ENCODE results near the gene RBM47. TPM values are rescaled to one million over a fixed set of nuclear protein-coding genes. Genes with fewer than 3 reads are reported as not detected.
A peak's percentile ranks its signal among the peaks of the same experiment; 100 is the strongest.

The RBM47 gene
- total RNA-seq, 1 experiment from 2014 or later, result 70.3 TPM

GRCh38 chr4:40506492-40506891 is 123.2 kb downstream of the RBM47 start:
- H3K9me3 Mint-ChIP-seq, result no peaks in the 10 kb centered on the region
- no peak for DNase-seq
- no CpG with 5 or more reads among the region's 3 CpGs for WGBS (ENCODE audit: extremely low coverage, insufficient read length, low lambda C conversion rate)
- H4K91ac ChIP-seq (ENCODE audit: insufficient read length, low read depth, low read length), result no peak overlapping the region
- H3K4me1 Mint-ChIP-seq, result peaks cover 0 to 3% of the 10 kb centered on the region in 2 experiments; a peak in 2 of 4 replicates
- H2BK15ac ChIP-seq (ENCODE audit: low read depth, low read length), result no peak overlapping the region
- H3K4me1 ChIP-seq (ENCODE audit: insufficient read depth, low read length), result no peaks in the 10 kb centered on the region
- H3K56ac ChIP-seq (ENCODE audit: insufficient read length, low read depth, low read length), result no peak overlapping the region
- no peak overlapping the region for H2AK5ac ChIP-seq (ENCODE audit: insufficient read length, low read length)
- H3K23me2 ChIP-seq (ENCODE audit: insufficient read length, low read depth, low read length, poor library complexity, severe bottlenecking), result no peaks in the 10 kb centered on the region
- H3K14ac ChIP-seq (ENCODE audit: insufficient read depth, low read length), result no peak overlapping the region
- no peak overlapping the region for H2BK5ac ChIP-seq (ENCODE audit: insufficient read length, low read length)
- H3K79me2 ChIP-seq (ENCODE audit: insufficient read depth, low read length), result peaks cover 2% of the 10 kb centered on the region; the same call in 1 of the 2 replicates
- H3K18ac ChIP-seq (ENCODE audit: insufficient read length, low read depth, low read length), result no peak overlapping the region
- TF ChIP-seq CTCF (conservative IDR thresholded peaks at IDR 0.05), result no peak
- no peak overlapping the region for H3K4me2 ChIP-seq (ENCODE audit: insufficient read depth, insufficient read length, low read length)
- no peak overlapping the region for H3K4ac ChIP-seq (ENCODE audit: low read depth, low read length)
- no peak overlapping the region for H3T11ph ChIP-seq (ENCODE audit: low read length)
- peak overlapping the region in 1 of 3 experiments; percentile 27; a peak in 1 of 7 replicates for H3K27ac Mint-ChIP-seq
- H3K9ac ChIP-seq (ENCODE audit: extremely low read depth, insufficient read length, low read length), result no peak overlapping the region
- no peaks in the 10 kb centered on the region for H3K27me3 ChIP-seq (ENCODE audit: insufficient read depth, low read length)
- H3K27me3 Mint-ChIP-seq (ENCODE audit: low read depth), result no peaks in the 10 kb centered on the region
- no peak overlapping the region for H4K5ac ChIP-seq (ENCODE audit: insufficient read length, low read depth, low read length)
- H2BK120ac ChIP-seq (ENCODE audit: low read depth, low read length, poor library complexity, severe bottlenecking), result no peak overlapping the region
- H2AFZ ChIP-seq (ENCODE audit: low read length), result no peak overlapping the region
- no peak overlapping the region for H4K8ac ChIP-seq (replicated peaks; ENCODE audit: insufficient read length, low read depth, low read length)
- no peaks in the 10 kb centered on the region for H3K9me3 ChIP-seq (ENCODE audit: control insufficient read depth, low read depth, low read length)
- H4K20me1 ChIP-seq (ENCODE audit: control insufficient read depth, insufficient read depth, insufficient read length), result no peaks in the 10 kb centered on the region
- H2BK20ac ChIP-seq (ENCODE audit: low read depth, low read length, poor library complexity, severe bottlenecking), result no peak overlapping the region
- no peak overlapping the region for H3K27ac ChIP-seq (ENCODE audit: insufficient read length, low read depth, low read length)
- peaks cover 0 to 19% (median 16%) of the 10 kb centered on the region in 3 experiments; a peak in 6 of 7 replicates for H3K36me3 Mint-ChIP-seq (ENCODE audit: insufficient read depth in 1 of 3, low read depth in 3 of 3)
- H3K4me3 Mint-ChIP-seq, result no peak overlapping the region
- H3K23ac ChIP-seq (ENCODE audit: insufficient read length, low read depth, low read length), result no peak overlapping the region
- H2BK12ac ChIP-seq (ENCODE audit: insufficient read length, low read depth, low read length), result no peak overlapping the region
- peaks cover 3% of the 10 kb centered on the region for H3K79me1 ChIP-seq (ENCODE audit: insufficient read depth, low read depth, low read length, poor library complexity, severe bottlenecking)

Data from H9 (cell line).